GOT3 (cell line): Measurements from ENCODE around the gene IL12B.
"Not testable (repeated sequence)": the region's sequence is repeated elsewhere in the genome, so short reads cannot be mapped to it uniquely, and the experiment has no call there.

Experiments
- DNase-seq: peaks from one replicate; lab custom pipeline; 2025; ENCODE audit warnings: mixed read lengths; lab: John Stamatoyannopoulos, UW

Gene IL12B

DNA sequence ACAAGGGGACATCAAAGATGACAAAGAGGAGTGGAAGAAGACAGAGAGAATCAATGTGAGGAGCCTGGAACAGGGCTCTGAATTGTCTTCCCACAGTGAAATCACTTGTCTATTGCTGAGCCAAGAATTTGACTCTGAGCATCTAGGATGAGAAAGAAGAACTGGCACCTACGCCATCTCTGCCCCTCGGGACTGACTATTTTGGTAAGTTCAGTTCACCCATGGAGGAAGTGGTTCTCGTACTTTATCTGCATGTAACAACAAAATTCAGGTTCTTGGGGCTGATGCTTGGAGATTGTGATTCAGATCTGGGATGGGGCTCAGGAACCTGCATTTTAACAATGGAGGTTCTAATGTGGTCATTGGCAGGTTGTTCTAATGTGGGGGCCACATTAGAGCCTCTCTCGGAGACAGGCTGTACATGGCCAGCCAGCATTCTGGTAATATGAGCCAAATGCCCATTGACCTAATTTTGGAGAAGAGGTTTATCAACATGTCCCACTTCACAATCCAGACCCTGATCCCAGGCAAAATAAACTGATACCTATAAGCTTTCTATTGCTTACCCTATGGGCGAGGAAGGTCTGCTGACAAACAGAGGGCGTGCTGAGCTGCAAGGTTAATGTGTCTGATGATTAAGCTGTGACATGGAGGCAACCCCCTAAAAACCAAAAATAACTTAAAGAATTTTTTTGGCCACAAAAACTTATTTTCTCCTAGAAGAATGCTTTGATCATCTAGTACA, 2.7 kb upstream of the IL12B start:
- DNase-seq: no peak

DNA sequence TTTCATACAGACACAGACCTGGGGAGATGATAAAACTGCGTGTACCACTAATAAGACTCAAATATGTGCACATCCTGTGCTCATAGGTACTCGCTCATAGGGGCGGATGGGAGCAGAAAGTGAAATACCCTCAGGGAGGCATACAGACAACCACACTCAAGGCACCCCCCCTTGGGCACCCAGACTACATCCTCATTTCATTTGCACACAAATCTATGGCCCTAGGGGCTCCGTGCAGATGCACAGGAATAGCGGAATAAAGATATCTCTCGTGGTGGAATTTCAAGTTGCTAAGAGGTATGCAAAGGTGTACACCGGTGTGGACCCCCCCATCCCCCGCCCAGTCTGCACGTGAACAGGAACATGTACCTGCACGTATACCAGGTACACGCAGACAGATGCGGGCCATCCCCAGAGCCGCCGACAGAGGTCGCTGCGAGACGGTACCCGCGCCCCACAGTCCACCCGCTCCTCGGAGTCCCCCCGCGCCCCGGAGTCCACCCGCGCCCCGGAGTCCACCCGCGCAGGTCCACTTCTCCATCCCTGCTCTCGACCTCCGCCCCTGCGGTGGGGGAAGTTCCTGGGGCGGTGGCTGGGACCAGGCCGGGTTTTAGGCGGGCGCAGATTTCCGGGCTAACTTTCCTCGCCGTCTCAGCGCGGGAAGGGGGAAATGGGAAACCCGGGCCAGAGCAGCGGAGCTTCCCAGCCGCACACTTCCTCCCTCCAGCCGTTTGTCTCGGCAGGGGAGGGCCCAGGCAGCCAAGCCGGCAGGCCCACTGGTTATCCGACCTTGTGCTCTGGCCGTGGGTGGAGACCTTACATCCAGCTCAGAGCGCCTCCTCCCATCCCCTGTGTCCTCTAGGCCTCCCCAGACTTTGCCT, 1.0 kb upstream of the IL12B start:
- DNase-seq: peak; percentile 49

DNA sequence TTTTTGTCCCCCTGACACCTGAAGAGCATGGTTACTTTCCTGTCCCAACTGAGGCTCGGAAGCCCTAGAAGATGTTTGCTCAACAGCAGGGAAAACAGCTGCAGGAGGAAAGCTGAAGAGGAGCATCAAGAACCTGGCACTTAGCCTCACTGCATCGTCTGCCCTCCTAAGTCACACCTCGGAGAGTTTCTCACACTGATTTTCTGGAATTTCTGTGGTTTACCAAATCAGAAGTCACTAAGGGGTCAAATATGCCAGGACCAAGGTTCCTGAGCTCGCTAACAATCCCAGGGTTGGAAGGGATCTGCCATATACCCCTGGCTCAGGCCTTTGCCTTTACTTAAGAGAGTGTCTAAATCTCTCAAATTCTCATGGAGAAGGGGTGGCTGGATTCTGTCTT, 5.3 kb downstream of the IL12B start:
- no peak for DNase-seq

DNA sequence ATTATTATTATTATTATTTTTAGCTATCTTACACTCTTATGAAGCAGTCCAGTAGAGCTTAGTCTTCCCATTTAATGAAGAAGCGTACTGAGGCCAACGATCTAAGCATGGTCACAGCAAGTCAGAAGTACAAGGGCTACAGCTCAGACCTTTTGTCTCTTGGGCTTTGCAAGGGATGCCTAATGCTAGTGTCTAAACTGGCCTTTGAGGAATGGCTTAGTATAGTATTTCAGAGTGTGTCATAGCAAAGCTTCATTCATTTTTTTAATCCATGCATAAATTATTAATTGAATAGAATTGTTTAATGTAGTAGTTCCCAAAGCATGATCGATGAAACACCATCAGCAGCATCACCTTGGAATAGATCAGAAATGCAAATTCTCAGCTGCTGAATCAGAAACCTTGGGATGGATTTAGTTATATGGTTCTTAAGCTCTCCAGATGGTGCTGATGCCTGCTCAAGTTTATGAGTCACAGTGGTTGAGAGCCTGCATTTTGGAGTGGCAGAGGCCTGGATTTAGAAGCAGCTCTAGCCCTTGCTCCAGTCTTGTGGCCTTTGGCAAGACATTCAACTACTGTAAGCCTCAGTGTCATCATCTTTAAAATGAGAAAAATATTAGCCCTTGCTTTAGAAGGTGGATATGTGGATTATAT, 6.1 kb downstream of the IL12B start:
- DNase-seq: no peak

DNA sequence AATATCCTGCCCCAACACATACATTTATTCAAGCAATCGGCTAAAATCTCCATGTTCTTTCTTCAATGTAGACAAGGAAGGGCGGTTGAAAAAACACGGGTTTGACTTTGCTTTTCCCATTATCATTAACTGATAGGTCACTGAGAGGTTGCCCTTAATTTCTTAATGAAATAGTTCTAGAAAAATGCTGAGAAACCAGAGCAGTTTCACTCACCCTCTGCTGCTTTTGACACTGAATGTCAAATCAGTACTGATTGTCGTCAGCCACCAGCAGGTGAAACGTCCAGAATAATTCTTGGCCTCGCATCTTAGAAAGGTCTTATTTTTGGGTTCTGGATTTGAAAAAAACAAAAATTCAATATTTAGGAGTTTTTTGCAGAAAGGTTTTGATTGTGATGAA, 8.1 kb downstream of the IL12B start:
- DNase-seq: no peak

GRCh38 chr5:159319832-159320231, 10.5 kb downstream of the IL12B start:
- no peak for DNase-seq

GRCh38 chr5:159319363-159319762, 10.9 kb downstream of the IL12B start:
- no peak for DNase-seq

DNA sequence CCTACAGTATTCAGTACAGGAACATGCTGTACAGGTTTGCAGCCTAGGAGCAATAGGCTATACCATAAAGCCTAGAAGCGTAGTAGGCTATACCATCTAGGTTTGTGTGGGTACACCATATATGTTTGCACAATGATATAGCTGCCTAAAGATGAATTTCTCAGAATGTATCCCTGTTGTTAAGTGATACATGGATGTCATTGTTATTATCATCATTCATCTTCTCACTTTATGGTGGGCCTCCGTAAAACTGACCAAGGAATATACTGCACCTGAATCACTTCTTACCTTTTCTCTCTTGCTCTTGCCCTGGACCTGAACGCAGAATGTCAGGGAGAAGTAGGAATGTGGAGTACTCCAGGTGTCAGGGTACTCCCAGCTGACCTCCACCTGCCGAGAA, 11.8 kb downstream of the IL12B start:
- no peak for DNase-seq

DNA sequence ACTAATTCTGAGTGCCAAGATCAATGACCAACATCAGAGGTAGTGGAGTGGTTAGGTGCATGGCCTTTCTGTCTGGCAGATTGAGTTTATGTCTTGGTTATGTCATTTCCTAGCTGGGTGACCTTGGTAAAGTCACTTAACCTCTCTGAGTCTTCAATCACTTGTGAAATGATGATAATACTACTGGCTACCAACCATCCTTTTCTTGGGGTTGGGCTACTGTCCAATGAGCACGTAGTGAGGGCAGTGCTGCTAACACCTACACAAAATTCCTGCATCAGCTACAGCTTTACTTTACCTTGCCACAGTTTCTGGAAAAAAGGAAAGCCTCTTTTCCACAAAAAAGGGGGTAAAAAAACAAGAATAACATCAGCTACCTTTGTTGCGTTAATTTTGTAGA, 12.4 kb downstream of the IL12B start:
- no peak for DNase-seq

- no peak for DNase-seq
Observed at GRCh38 chr5:159316519-159317383, 13.5 kb downstream of the IL12B start.

DNA sequence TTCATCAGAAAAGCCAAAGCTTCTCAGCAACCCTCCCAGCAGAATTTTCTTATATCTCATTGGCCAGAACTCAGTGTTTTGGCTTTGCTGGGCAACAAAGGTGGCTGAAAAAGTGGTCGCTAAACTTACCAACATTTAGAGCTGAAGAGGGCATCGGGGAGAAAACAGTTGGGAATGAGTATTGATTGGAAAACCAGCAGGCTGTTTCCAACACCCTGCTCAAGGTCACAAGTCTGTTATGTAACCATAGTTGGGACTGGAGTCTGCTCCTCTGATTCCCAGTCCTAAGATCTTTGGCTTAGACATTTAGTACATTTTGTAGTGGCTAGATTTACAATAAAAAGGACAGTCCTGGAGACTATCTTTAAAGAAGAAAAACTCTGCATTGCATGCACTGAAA, 17.1 kb downstream of the IL12B start:
- DNase-seq: no peak

DNA sequence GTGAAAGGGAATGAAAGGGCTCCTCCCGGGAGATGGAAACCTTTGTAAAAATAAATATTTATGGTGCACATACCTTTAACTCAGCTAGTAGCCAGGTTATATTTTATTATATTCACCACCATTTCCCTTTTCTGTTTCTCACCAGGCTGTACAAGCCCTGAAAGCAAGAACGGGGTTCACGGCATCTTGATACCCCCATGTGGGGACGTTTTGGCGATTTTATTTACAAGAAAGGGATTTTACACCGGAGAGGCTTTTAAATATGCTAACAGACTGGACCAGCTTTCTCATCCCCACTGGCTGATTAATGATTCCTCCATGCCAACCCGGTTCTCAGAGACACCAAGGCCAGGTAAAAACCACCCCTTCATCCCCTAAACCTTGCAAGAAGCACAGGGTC, 19.2 kb downstream of the IL12B start:
- DNase-seq: no peak

GRCh38 chr5:159310511-159310910, 19.8 kb downstream of the IL12B start:
- DNase-seq: no peak

GRCh38 chr5:159309689-159310433, 20.4 kb downstream of the IL12B start:
- no peak for DNase-seq

- no peak for DNase-seq
Observed at GRCh38 chr5:159304961-159305595, 25.2 kb downstream of the IL12B start.

GRCh38 chr5:159303286-159303685, 27.0 kb downstream of the IL12B start:
- no peak for DNase-seq

- not testable (repeated sequence) for DNase-seq
Observed at GRCh38 chr5:159301929-159302860, 28.1 kb downstream of the IL12B start.

DNA sequence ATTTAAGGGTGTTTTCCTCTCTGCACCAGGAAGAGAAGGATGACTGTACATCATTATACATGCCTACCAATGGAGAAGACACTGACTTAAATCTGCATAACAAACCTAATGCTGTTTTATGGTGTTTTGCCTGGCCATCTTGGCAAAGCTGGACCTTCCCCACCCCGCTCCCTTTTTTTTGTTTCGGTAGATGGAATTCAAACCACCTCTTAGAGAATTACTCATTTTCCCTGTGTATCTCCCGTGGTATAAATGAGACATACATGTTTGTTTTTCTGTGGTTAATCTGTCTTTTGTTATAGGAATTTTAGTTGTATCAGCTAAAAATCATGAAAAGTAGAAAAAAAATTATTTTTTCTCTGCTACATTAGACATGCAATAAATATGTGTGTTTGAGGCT, 28.8 kb downstream of the IL12B start:
- no peak for DNase-seq

GRCh38 chr5:159297300-159297699, 33.0 kb downstream of the IL12B start:
- DNase-seq: not testable (repeated sequence)
